ENCODE results near the gene INSL3. TPM values are rescaled to one million over a fixed set of nuclear protein-coding genes. Genes with fewer than 3 reads are reported as not detected.

The INSL3 gene
- total and polyA plus RNA-seq, 2 of the 8 experiments (the other 6 are each of a cell fraction or from before 2014, with no cell fraction given) = 0.41 to 1.5 TPM

- Histone ChIP-seq H3K27me3 (replicated peaks in 1 of 4; ENCODE audit: control insufficient read depth in 3 of 4, extremely low read depth in 1 of 4, insufficient read depth in 3 of 4, low read length in 3 of 4) (no peaks in the 10 kb centered on the region; a peak in 1 of 7 replicates), H3K18ac (ENCODE audit: extremely low read depth, low read length) (no peak overlapping the region), H2AFZ (ENCODE audit: low read length) (no peak overlapping the region), H2AK5ac (ENCODE audit: low read depth, low read length) (no peak overlapping the region), H2BK12ac (ENCODE audit: low read depth, low read length) (no peak overlapping the region), H3K4me1 (replicated peaks in 1 of 4; ENCODE audit: control insufficient read depth in 3 of 4, insufficient read depth in 4 of 4, low read length in 3 of 4) (no peaks in the 10 kb centered on the region), H4K8ac (ENCODE audit: extremely low read depth, insufficient read depth, low read length) (no peak overlapping the region), H3K14ac (ENCODE audit: insufficient read length) (no peak overlapping the region), H3K4me2 (ENCODE audit: insufficient read depth in 1 of 2, low read depth in 2 of 2, low read length in 2 of 2) (no peak overlapping the region), H4K20me1 (replicated peaks in 1 of 2; ENCODE audit: control insufficient read depth in 1 of 2, insufficient read depth in 2 of 2, low read length in 2 of 2) (no peaks in the 10 kb centered on the region), H3K79me1 (ENCODE audit: low read depth, low read length) (no peaks in the 10 kb centered on the region), H4K5ac (ENCODE audit: insufficient read length, low read depth, low read length) (no peak overlapping the region), H3K9me3 (ENCODE audit: insufficient read depth in 2 of 2, low read depth in 1 of 2, low read length in 1 of 2) (no peaks in the 10 kb centered on the region), H3K23me2 (ENCODE audit: low read depth, low read length) (peaks cover 2% of the 10 kb centered on the region; the same call in 1 of the 2 replicates), H3K56ac (replicated peaks; ENCODE audit: insufficient read length, low read depth, low read length) (no peak overlapping the region), H3K36me3 (ENCODE audit: control insufficient read depth in 2 of 4, insufficient read depth in 4 of 4, low read length in 3 of 4) (no peaks in the 10 kb centered on the region), H3K79me2 (ENCODE audit: control insufficient read depth in 1 of 2, insufficient read depth in 2 of 2, low read length in 2 of 2) (no peaks in the 10 kb centered on the region), H2BK120ac (replicated peaks; ENCODE audit: low read depth, low read length) (no peak overlapping the region), H3K27ac (ENCODE audit: low read depth, low read length) (no peak overlapping the region), H3K4me3 (ENCODE audit: extremely low read depth in 1 of 4, insufficient read depth in 2 of 4, low read depth in 3 of 4, low read length in 4 of 4) (no peak overlapping the region), H2BK5ac (ENCODE audit: low read depth, low read length) (no peak overlapping the region), H3K23ac (ENCODE audit: insufficient read length) (no peak overlapping the region), H4K91ac (replicated peaks; ENCODE audit: insufficient read length, low read length) (no peak overlapping the region), H2BK15ac (ENCODE audit: low read length) (no peak overlapping the region), H3K4ac (replicated peaks; ENCODE audit: insufficient read length, low read depth, low read length) (no peak overlapping the region), H3K9ac (replicated peaks in 1 of 4; ENCODE audit: extremely low read depth in 1 of 4, low read depth in 3 of 4, low read length in 3 of 4) (no peak overlapping the region), H2BK20ac (ENCODE audit: low read length) (no peak overlapping the region)
- FAIRE-seq = no peak
- ChIA-PET POLR2A (ENCODE audit: partially characterized antibody) (interaction anchor here (0.9 to 1.1 kb wide), 2 partner anchors 10 to 54 kb away, joined by 4 to 6 read pairs; partner anchors contain the start of gene B3GNT3), CTCF (ENCODE audit: partially characterized antibody) (interaction anchor here (0.6 to 1.4 kb wide), 6 partner anchors 18 to 133 kb away, joined by 3 to 9 read pairs (median 3); no protein-coding TSS in a partner anchor)
- no peak for DNase-seq (ENCODE audit: low read depth in 1 of 2, low spot score in 2 of 2)
- WGBS, 2 experiments (ENCODE audit: extremely low coverage in 1 of 2, insufficient coverage in 1 of 2, insufficient read length in 1 of 2, insufficient replicate concordance in 2 of 2, low coverage in 1 of 2, low lambda C conversion rate in 2 of 2, missing lambda C conversion rate in 1 of 2) = 91% methylated on average over 4 of the region's 4 CpGs; no CpG with 5 or more reads in 1 of the 2 experiments
- 0 out of 2 replicates have a peak, but pooled peaks have one; percentile 48 for TF ChIP-seq KDM1A (IDR thresholded peaks at IDR 0.05; ENCODE audit: borderline replicate concordance, low read length)
- TF ChIP-seq TEAD4 (IDR thresholded peaks at IDR 0.05; ENCODE audit: low read depth, low read length) = no peak
Measured at GRCh38 chr19:17805427-17805826, 15.9 kb downstream of the INSL3 start.

Data from H1 (cell line).